ENCODE results near the gene DUSP7. TPM values are rescaled to one million over a fixed set of nuclear protein-coding genes. Genes with fewer than 3 reads are reported as not detected.

The DUSP7 gene
- total and polyA plus RNA-seq, 2 donors (not counting 3 experiments of a cell fraction or from before 2014, with no cell fraction given): 29.2 to 37.7 TPM

GRCh38 chr3:52080830-52081719 is 24.7 kb upstream of the DUSP7 start:
- FAIRE-seq (no peak), DNase-seq (ENCODE audit: low read depth, low spot score) (no peak)
- BruUV-seq (replicated peaks): no TSS peak
- no peak overlapping the region for H3K4me2 ChIP-seq (ENCODE audit: insufficient read depth, low read length)
- H3K27ac ChIP-seq (ENCODE audit: insufficient read depth, low read depth, low read length): no peak overlapping the region
- no peaks in the 10 kb centered on the region for H4K20me1 ChIP-seq (replicated peaks; ENCODE audit: control insufficient read depth, extremely low read depth, insufficient read depth, low read length)
- H3K4me3 ChIP-seq (replicated peaks in 1 of 3; ENCODE audit: insufficient read depth in 1 of 3, low read depth in 1 of 3, low read length in 3 of 3): no peak overlapping the region
- POLR2A ChIA-PET: no interaction called here
- intact Hi-C loops (cut with micrococcal nuclease): no loop called here
- H3K9me1 ChIP-seq (replicated peaks; ENCODE audit: control insufficient read depth, extremely low read depth, insufficient read depth, low read length): no peaks in the 10 kb centered on the region
- no peaks in the 10 kb centered on the region for H3K9me3 ChIP-seq (replicated peaks; ENCODE audit: control insufficient read depth, insufficient read depth, low read length)
- H3K79me2 ChIP-seq (ENCODE audit: control insufficient read depth, insufficient read depth, low read length): no peaks in the 10 kb centered on the region
- no peaks in the 10 kb centered on the region for H3K36me3 ChIP-seq (ENCODE audit: control insufficient read depth in 2 of 2, extremely low read depth in 1 of 2, insufficient read depth in 2 of 2, low read length in 2 of 2)
- H3K4me1 ChIP-seq (ENCODE audit: control insufficient read depth, extremely low read depth, insufficient read depth, low read length): no peaks in the 10 kb centered on the region
- TF ChIP-seq JUN (IDR thresholded peaks at IDR 0.05; ENCODE audit: borderline replicate concordance, insufficient read depth, insufficient read length, low read depth) (no peak), GATA2 (IDR thresholded peaks at IDR 0.05; ENCODE audit: insufficient read depth, insufficient read length, low read depth, low read length) (no peak), POLR2AphosphoS5 (IDR thresholded peaks at IDR 0.05; ENCODE audit: insufficient read depth, low read depth, low read length) (no peak), CTCF (IDR thresholded peaks at IDR 0.05; ENCODE audit: extremely low read depth in 1 of 2, insufficient read depth in 1 of 2, low read depth in 1 of 2, low read length in 2 of 2) (no peak), EZH2 (IDR thresholded peaks at IDR 0.05; ENCODE audit: borderline replicate concordance, low read depth, low read length, severe bottlenecking) (no peak), POLR2A (IDR thresholded peaks at IDR 0.05; ENCODE audit: low read depth, low read length) (no peak), FOS (IDR thresholded peaks at IDR 0.05; ENCODE audit: borderline replicate concordance, insufficient read depth, low read length) (no peak), MYC (IDR thresholded peaks at IDR 0.05; ENCODE audit: low read depth, low read length) (no peak)
- CTCF ChIA-PET: no interaction called here
- dilution Hi-C loops (cut with MboI; ENCODE audit: extremely low pct_ligation_motif_present, low sequenced_read_pairs): no loop called here
- H3K27me3 ChIP-seq (ENCODE audit: control insufficient read depth in 2 of 2, insufficient read depth in 2 of 2, low read length in 2 of 2): no peaks in the 10 kb centered on the region
- no peak overlapping the region for H2AFZ ChIP-seq (ENCODE audit: low read depth, low read length)
- no peak overlapping the region for H3K9ac ChIP-seq (replicated peaks; ENCODE audit: extremely low read depth, insufficient read depth, low read length)
